HG02943 (cell line): ENCODE data around the gene PCDHGA7.
A peak's percentile ranks its signal among the peaks of the same experiment; 100 is the strongest.
"Not testable (repeated sequence)": the region's sequence is repeated elsewhere in the genome, so short reads cannot be mapped to it uniquely, and the experiment has no call there.

Experiments
- ATAC-seq: cut with Tn5 transposase; IDR thresholded peaks from one replicate; pipeline ENCODE4 v1.9.1; 2021; ENCODE audit warnings: mild to moderate bottlenecking, low read depth, moderate library complexity; ENCODE audit not compliant: unreplicated experiment

Gene PCDHGA7

GRCh38 chr5:141366016-141366896 lies 16.3 kb upstream of the PCDHGA7 start:
- ATAC-seq = no peak

DNA sequence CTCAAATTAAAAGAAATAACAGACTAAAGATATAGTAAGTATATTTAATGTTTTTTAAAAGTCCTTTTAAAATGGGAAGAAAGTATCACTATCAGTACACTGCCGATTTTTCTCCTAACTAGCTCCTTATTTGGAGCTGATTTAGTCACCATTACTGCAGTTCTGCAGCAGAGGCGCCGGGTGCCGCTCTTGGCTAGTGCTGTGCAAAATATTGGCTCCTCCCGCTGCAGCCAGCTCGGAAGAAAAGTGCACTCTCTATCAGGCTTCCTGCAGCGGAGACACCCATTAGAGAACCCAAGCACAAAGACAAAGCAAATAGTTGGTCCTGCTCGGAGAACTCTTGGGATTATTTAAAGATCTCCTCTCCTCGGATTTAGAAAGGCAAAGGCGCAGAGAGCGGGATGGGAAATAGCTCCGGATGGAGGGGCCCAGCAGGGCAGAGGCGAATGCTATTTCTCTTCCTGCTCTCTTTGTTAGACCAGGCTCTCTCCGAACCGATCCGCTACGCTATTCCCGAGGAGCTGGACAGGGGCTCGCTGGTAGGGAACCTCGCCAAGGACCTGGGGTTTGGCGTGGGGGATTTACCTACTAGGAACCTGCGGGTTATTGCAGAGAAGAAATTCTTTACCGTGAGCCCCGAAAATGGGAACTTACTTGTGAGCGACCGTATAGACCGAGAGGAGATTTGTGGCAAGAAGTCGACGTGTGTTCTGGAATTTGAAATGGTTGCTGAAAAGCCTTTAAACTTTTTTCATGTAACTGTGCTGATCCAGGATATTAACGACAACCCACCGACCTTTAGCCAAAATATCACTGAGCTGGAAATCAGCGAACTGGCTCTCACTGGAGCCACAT lies 12.3 kb upstream of the PCDHGA7 start, which contains the start of gene PCDHGB3:
PCDHGB3 (plus strand) TSS at position 249 of the 855 bp plus-strand sequence; CDS start at position 402, 153 bp downstream.
- ATAC-seq = no peak

GRCh38 chr5:141371572-141372475 lies 10.7 kb upstream of the PCDHGA7 start:
- ATAC-seq = no peak

DNA sequence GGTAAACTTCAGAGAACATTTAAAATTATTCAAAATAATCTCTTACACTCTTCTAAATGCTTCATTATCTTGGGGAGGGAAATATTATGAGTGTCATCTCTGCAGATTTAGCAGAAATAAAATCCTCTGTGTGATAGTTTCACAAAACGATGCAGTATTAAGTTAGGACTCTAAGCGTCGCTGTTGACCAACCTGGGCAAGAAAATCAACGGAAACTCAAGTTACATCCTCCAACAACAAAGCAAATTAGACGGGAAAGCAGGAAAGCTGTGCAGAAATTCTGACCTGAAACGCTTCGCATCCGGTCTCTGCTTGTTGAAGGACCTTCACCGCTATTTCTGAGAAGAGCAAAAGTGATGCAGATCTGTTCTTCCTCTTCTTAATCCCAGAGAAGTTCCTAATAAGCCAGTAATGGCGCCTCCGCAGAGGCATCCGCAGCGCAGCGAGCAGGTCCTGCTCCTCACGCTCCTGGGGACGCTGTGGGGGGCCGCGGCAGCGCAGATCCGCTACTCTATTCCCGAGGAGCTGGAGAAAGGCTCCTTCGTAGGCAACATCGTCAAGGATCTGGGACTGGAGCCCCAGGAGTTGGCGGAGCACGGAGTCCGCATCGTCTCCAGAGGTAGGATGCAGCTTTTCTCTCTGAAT lies 8.7 kb upstream of the PCDHGA7 start, which contains the start of gene PCDHGA6:
PCDHGA6 (plus strand) TSS at position 219 of the 645 bp plus-strand sequence; CDS start at position 412, 193 bp downstream.
- ATAC-seq = no peak

- no peak for ATAC-seq
Observed at GRCh38 chr5:141374627-141375026, 7.9 kb upstream of the PCDHGA7 start.

- not testable (repeated sequence) for ATAC-seq
Observed at GRCh38 chr5:141375444-141376155, 6.9 kb upstream of the PCDHGA7 start.

- no peak for ATAC-seq
Observed at GRCh38 chr5:141383345-141383744, 803 bp downstream of the PCDHGA7 start.

DNA sequence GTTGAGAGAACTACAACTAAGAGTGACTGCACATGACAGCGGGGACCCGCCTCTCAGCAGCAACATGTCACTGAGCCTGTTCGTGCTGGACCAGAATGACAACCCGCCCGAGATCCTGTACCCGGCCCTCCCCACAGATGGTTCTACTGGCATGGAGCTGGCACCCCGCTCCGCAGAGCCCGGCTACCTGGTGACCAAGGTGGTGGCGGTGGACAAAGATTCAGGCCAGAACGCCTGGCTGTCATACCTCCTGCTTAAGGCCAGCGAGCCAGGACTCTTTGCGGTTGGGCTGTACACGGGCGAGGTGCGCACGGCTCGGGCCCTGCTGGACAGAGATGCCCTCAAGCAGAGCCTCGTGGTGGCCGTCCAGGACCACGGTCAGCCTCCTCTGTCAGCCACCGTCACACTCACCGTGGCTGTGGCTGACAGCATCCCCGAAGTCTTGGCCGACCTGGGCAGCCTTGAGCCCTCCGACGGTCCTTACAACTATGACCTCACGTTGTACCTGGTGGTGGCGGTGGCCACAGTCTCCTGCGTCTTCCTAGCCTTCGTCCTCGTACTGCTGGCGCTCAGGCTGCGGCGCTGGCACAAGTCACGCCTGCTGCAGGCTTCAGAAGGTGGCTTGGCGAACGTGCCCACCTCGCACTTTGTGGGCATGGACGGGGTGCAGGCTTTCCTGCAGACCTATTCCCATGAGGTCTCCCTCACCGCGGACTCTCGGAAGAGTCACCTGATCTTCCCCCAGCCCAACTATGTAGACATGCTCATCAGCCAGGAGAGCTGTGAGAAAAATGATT lies 2.1 kb downstream of the PCDHGA7 start:
- ATAC-seq = no peak

DNA sequence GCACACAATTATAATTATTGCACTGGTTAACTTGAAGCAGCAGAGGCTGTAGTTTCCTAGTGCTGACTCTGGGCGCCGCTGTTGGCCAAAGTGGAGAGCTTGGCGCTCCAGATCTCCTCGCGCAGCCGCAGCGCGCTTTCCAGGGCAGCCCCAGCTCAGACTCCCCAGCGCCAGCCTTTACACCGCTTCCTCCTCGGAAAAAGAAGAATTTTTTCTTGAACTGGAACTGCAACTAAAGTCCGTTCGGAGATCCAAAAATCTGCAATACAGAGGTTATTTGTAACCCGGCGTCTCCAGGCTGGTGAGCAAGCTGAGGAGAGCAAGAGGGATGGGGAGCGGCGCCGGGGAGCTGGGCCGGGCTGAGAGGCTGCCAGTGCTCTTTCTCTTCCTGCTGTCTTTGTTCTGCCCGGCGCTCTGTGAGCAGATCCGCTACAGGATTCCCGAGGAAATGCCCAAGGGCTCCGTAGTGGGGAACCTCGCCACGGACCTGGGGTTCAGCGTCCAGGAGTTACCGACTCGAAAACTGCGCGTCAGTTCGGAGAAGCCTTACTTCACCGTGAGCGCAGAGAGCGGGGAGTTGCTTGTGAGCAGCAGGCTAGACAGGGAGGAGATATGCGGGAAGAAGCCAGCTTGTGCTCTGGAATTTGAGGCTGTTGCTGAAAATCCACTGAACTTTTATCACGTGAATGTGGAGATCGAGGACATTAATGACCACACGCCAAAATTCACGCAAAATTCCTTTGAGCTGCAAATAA lies 5.2 kb downstream of the PCDHGA7 start, which contains the start of gene PCDHGB4:
PCDHGB4 (plus strand) TSS at position 142 of the 755 bp plus-strand sequence; CDS start at position 329, 187 bp downstream.
- ATAC-seq = peak; percentile 94

- ATAC-seq = no peak
Observed at GRCh38 chr5:141388661-141389060, 6.1 kb downstream of the PCDHGA7 start.

DNA sequence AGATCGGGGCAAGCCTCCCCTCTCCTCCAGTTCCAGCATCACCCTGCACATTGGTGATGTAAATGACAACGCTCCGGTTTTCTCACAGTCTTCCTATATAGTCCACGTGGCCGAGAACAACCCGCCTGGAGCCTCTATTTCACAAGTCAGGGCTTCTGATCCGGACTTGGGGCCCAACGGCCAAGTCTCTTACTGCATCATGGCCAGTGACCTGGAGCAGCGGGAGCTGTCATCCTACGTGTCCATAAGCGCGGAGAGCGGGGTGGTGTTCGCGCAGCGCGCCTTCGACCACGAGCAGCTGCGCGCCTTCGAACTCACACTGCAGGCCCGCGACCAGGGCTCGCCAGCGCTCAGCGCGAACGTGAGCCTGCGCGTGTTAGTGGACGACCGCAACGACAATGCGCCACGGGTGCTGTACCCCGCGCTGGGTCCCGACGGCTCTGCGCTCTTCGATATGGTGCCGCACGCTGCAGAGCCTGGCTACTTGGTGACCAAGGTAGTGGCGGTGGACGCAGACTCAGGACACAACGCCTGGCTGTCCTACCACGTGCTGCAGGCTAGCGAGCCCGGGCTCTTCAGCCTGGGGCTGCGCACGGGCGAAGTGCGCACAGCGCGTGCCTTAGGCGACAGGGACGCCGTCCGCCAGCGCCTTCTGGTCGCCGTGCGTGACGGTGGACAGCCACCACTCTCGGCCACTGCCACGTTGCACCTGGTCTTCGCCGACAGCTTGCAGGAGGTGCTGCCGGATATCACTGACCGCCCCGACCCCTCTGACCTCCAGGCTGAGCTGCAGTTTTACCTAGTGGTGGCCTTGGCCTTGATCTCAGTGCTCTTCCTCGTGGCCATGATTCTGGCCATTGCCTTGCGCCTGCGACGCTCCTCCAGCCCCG lies 6.9 kb downstream of the PCDHGA7 start:
- ATAC-seq = no peak

GRCh38 chr5:141392429-141393198 lies 10.1 kb downstream of the PCDHGA7 start, which contains the start of gene PCDHGA8:
Gene PCDHGA8 (plus strand): TSS chr5:141392633. CDS start chr5:141392814, 181 bp downstream.
- ATAC-seq = no peak

- no peak for ATAC-seq
Observed at GRCh38 chr5:141393267-141393666, 10.7 kb downstream of the PCDHGA7 start.

GRCh38 chr5:141394401-141395187 lies 12.1 kb downstream of the PCDHGA7 start:
- not testable (repeated sequence) for ATAC-seq
